ENCODE measurements around the gene ITIH1.

DNA sequence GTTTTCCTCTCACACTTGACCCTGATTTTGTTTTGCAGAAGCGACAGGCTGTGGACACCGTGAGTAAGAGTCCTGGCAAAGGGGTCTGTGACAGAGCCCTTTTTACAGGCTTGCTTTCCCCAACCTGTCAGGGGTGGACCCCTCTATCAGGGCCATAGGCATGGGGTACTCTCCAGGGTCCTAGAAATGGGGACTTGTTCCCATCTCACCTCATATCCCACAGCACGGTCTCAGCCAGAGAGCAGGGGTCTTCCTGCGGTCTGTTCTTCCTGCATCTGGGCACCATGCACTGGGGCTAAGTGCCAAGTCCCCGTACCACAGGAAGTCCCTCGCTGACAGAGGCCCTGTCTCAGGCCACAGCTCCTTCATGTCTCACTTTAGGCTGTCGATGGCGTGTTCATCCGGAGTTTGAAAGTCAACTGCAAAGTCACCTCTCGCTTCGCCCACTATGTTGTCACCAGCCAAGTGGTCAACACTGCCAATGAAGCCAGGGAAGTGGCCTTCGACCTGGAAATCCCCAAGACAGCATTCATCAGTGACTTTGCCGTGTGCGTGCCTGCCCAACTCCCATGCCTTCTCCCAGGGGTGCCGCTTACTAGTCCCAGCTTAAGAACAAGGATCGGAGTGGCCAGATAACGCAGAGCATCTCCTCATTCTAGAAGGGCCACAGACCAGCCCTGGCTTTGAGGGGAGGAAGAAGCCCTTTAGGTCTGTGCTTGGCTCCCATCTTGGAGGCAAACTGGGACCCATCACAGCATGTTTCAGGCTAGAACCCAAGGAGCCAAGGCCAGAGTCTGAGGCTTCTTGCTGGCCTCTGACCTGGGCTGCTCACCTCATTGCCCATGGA is 783 bp downstream of the ITIH1 start:
- TF ChIP-seq, protein P1, sequence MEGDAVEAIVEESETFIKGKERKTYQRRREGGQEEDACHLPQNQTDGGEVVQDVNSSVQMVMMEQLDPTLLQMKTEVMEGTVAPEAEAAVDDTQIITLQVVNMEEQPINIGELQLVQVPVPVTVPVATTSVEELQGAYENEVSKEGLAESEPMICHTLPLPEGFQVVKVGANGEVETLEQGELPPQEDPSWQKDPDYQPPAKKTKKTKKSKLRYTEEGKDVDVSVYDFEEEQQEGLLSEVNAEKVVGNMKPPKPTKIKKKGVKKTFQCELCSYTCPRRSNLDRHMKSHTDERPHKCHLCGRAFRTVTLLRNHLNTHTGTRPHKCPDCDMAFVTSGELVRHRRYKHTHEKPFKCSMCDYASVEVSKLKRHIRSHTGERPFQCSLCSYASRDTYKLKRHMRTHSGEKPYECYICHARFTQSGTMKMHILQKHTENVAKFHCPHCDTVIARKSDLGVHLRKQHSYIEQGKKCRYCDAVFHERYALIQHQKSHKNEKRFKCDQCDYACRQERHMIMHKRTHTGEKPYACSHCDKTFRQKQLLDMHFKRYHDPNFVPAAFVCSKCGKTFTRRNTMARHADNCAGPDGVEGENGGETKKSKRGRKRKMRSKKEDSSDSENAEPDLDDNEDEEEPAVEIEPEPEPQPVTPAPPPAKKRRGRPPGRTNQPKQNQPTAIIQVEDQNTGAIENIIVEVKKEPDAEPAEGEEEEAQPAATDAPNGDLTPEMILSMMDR (IDR thresholded peaks at IDR 0.05; ENCODE audit: insufficient read depth, low read depth, low read length): no peak
- no peak for TF ChIP-seq EZH2 (IDR thresholded peaks at IDR 0.05; ENCODE audit: insufficient read depth, low read length)

Measured in astrocyte (in vitro differentiated cells and primary cell).